HK-2 (cell line): ENCODE data around the gene HSPA8.
"Not testable (repeated sequence)": the region's sequence is repeated elsewhere in the genome, so short reads cannot be mapped to it uniquely, and the experiment has no call there.

ENCODE experiments used
- DNase-seq: peaks from one replicate; pipeline ENCODE4 v3.0.0-alpha.2; 2018; ENCODE audit not compliant: unreplicated experiment

Gene HSPA8

DNA sequence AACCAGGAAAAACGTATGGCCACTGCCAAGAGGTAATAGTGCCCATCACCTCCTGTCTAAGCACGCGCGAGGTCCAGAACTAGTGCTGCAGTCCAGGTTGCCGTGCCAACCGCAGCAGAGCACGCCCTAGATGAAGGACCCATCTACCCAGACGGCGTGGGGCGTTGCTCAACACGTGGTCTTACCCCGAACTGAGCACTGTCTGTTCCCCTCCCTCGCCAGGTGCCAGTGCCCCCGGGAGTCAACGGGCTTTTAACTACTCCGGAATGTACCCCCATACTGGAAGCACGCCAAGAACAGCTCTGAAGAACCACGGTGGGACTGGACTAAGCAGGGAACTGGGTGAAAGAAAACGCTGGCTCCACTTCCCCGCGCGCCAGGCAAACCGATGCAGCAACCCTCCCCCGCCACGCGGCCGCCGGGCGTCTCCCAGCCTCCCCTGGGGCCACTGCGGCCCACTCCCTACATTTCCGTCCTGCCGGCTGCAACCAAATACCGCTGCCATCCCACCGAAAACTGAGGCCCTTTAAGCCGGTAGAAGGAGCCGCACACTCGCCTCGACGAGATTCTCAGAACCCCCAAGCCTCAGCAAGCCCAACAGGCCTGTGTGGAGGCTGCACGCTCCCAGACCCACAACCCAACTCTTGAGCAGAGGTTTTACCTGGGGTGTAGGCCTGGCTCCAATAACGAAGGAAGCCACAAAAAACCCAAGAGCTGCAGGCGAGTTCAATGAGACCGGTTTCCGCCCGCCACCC, at the start of gene HSPA8:
HSPA8 (minus strand) TSS at position 734 of the 755 bp plus-strand sequence. CDS start 812 bp downstream, outside the sequence.
- DNase-seq = peak; percentile 40

GRCh38 chr11:123111465-123111864, 49.5 kb upstream of the HSPA8 start:
- no peak for DNase-seq

DNA sequence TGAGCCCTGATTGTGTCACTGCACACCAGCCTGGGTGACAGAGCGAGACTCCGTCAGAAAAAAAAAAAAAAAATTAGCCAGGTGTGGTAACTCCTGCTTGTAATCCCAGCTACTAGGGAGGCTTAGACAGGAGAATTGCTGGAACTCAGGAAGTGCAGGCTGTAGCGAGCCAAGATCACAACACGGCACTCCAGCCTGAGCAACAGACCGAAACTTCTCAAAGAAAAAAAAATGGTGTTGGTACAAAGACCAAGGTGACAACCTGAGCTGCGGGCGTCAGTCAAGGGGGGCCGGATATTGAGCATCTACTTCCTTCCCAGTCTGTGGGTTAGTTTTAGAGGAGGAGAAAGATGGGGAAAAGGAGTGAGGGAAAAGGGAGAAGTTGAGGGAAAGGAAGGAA, 48.5 kb upstream of the HSPA8 start:
- DNase-seq = no peak

GRCh38 chr11:123107945-123108495, 46.1 kb upstream of the HSPA8 start:
- no peak for DNase-seq

GRCh38 chr11:123104697-123105096, 42.8 kb upstream of the HSPA8 start:
- DNase-seq = no peak

GRCh38 chr11:123103326-123103980, 41.5 kb upstream of the HSPA8 start:
- DNase-seq = peak; percentile 7

- DNase-seq = no peak
Observed at GRCh38 chr11:123100379-123101085, 38.6 kb upstream of the HSPA8 start.

GRCh38 chr11:123098990-123099389, 37.1 kb upstream of the HSPA8 start:
- no peak for DNase-seq

DNA sequence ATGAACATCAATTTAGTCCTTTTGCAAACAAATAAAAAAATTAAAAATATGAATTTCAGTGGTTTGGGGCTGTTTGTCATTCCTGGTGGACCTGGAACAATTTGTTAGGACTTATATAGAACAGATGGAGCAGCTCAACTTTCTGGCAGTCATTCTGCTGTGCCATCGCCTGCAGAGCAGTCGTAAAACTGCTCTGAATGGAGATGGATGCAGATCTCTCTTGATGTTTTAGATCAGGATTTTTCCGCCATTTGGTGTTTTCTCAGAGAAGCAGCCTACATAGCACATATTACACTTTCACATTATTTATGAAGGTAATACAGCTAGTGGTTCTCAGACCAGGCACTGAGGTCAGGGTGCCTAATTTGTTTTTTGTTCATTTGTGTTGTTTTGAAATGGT, 31.8 kb upstream of the HSPA8 start:
- DNase-seq = no peak

GRCh38 chr11:123091506-123091905, 29.6 kb upstream of the HSPA8 start:
- no peak for DNase-seq

DNA sequence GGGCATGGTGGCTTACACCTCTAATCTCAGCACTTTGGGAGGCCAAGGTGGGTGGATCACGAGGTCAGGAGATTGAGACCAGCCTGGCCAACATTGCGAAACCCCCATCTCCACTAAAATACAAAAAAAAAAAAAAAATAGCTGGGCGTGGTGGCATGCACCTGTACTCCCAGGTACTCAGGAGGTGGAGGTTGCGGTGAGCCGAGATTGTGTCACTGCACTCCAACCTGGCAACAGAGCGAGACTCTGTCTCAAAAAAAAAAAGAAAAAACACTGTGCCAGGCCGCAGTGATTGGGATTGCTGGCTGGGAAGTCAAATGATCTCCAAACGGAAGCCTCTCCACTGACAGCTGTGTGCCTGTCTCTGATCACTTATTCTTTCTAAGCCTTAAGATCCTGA, 28.2 kb upstream of the HSPA8 start:
- not testable (repeated sequence) for DNase-seq

DNA sequence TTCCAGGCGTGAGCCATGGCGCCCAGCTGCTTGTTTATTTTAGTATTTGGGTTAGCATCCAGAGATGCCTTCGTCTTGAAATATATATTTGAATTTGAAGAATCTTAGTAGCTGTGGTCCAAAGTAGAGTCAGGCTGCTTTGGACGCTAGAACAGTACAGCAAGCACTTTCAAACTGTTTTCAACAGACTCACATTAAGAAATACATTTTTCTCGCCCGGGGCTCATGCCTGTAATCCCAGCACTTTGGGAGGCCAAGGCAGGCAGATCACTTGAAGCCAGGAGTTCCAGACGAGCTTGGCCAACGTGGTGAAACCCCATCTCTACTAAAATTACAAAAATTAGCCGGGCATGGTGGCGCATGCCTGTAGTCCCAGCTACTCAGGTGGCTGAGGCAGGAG, 27.0 kb upstream of the HSPA8 start:
- DNase-seq = not testable (repeated sequence)

DNA sequence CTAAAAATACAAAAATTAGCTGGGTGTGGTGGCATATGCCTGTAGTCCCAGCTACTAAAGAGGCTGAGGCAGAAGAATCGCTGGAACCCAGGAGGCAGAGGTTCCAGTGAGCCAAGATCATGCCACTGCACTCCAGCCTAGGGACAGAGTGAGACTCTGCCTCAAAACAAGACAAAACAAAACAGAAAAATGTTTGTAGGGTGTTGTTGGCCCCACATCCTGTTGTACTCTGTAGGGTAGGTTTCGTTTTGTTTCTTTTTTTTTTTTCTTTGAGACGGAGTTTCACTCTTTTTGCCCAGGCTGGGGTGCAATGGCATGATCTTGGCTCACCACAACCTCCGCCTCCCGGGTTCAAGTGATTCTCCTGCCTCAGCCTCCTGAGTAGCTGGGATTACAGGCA, 25.7 kb upstream of the HSPA8 start:
- DNase-seq = not testable (repeated sequence)

- DNase-seq = no peak
Observed at GRCh38 chr11:123086305-123086704, 24.4 kb upstream of the HSPA8 start.

DNA sequence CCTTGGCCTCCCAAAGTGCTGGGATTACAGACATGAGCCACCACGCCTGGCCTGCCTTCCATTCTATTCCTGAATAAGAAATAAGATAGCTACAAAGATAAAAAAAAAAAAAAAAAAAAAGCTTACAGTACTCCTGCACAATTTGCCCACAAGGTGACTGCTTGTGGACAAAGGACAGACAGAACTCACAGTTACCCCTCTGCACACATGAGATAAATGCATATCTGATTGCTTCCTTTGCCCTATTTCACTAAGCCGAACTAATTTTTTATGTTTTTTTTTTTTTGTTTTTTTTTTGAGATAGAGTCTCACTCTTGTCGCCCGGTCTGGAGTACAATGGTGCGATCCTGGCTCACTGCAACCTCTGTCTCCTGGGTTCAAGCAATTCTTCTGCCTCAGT, 23.6 kb upstream of the HSPA8 start:
- no peak for DNase-seq

DNA sequence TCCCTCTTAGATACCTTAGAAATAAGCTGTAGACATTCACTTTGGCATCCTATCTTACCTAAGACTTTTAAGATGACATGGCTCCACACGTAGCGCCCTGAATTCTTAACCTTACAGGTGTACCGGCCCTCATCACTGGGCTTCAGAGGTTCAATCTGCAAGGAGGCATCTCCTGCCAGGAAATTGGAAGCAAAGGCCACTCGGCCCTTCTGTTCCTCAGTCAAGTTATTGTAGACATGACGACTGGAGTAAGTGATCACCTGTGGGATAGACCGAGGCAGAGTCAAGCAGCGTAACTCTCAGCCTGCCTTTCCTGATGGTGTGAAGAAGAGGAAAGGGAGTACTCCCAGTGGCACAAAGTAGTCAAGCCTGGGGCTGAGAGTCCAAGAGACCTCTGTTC, 22.5 kb upstream of the HSPA8 start:
- no peak for DNase-seq

DNA sequence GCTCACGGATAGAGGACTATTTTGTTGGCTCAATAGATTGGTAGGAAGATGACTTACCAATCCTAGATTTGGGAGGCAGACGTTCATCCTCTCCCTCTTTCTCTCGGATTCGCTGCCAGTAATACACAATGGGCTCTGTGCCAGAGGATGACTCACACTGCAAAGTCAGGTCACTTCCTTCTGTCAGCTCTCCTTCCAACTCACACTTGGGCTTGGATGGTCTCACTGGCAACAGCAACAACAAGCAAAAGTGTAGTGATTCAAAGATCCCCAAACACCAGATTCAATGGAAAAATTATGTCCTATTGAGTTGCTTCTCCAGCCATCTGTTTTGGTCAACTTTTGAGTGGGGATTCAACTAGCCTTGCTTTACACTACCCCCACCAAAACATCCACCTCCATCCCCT, 21.7 kb upstream of the HSPA8 start:
- DNase-seq = peak; percentile 55

GRCh38 chr11:123082977-123083376, 21.0 kb upstream of the HSPA8 start:
- no peak for DNase-seq

DNA sequence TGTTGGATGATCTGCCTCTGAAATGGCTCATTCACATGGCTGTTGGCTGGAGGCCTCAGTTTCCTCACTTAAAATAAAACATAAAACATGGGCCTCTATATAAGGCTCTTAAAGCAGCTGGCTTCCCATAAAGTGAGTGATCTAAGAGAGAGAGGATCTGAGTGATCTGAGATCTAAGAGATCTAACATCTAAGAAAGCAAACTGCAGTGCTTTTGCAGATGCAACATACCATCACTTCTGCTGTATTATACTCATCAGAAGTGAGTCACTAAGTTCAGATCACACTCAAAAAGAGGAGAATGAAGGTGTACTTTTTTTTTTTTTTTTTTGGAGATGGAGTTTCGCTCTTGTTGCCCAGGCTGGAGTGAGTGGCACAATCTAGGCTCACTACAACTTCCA, 18.1 kb upstream of the HSPA8 start:
- no peak for DNase-seq

- no peak for DNase-seq
Observed at GRCh38 chr11:123076484-123076883, 14.5 kb upstream of the HSPA8 start.

GRCh38 chr11:123073343-123074057, 11.6 kb upstream of the HSPA8 start:
- DNase-seq = no peak

DNA sequence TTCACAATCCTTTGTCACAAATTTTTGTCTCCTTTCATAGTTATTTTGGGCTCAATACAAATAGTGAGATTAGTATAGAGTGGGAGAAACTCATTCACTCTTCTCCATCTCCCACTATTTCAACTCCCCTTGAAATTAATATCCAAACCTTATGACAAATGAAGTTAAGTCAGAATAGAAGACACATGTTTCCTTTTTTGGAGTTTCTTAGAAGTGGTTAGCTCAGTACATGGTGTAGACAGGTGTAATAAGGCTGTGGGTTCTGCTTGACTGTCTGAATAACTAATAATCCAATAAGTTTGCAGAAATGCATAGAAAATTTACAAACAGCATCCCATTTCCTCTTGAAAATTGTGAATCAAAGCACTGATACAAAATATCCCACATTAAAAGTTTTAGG, 10.8 kb upstream of the HSPA8 start:
- no peak for DNase-seq
